K562 (cell line): ENCODE results near the gene CD55. TPM values are rescaled to one million over a fixed set of nuclear protein-coding genes. Genes with fewer than 3 reads are reported as not detected.

ENCODE experiments used
- CHD4 ChIP-seq: fragments of 200-600 bp; sonication (generic); IDR thresholded peaks from 3 replicates; pipeline ENCODE4 v1.6.1; 2012; ENCODE audit warnings: low read depth, mild to moderate bottlenecking, mixed read lengths, low read length, inconsistent platforms; ENCODE audit not compliant: insufficient read depth, insufficient replicate concordance, poor library complexity, severe bottlenecking
- KLF1 ChIP-seq: fragments of 450-650 bp; IDR thresholded peaks from 2 replicates; pipeline ENCODE4 v1.6.1; 2016; ENCODE audit warnings: missing genetic modification characterization, missing compliant biosample characterization
- L3MBTL2 ChIP-seq: fragments of 450-650 bp; IDR thresholded peaks from 2 replicates; pipeline ENCODE4 v1.6.1; 2016; ENCODE audit warnings: mild to moderate bottlenecking, moderate library complexity
- STAT5B ChIP-seq: fragments of 250-450 bp; sonication (Bioruptor Pico); IDR thresholded peaks from 2 replicates; pipeline ENCODE4 v1.8.0; 2021; ENCODE audit warnings: mild to moderate bottlenecking, inconsistent platforms
- THRA ChIP-seq: fragments of 450-650 bp; IDR thresholded peaks from 2 replicates; pipeline ENCODE4 v1.6.1; 2017; ENCODE audit warnings: mild to moderate bottlenecking, moderate library complexity
- USF2 ChIP-seq: sonication (generic); formaldehyde crosslinking; IDR thresholded peaks from 2 replicates; pipeline ENCODE4 v1.5.0; 2020; ENCODE audit warnings: missing genetic modification reagents
- XRCC3 ChIP-seq: fragments of 450-650 bp; IDR thresholded peaks from 2 replicates; pipeline ENCODE4 v1.6.1; 2017; ENCODE audit warnings: mild to moderate bottlenecking, moderate library complexity
- ZNF318 ChIP-seq, 2 experiments: fragments of 450-650 bp; IDR thresholded peaks; 2 replicates each; pipeline ENCODE4 v1.6.1; 2016; ENCODE audit warnings: mild to moderate bottlenecking in 2 of 2, borderline replicate concordance in 1 of 2, low read depth in 1 of 2, moderate library complexity in 1 of 2
- ZNF436 ChIP-seq: fragments of 250-450, 450-650 bp; sonication (Bioruptor Pico); formaldehyde crosslinking; IDR thresholded peaks from 2 replicates; pipeline ENCODE4 v1.7.0; 2020; ENCODE audit warnings: mild to moderate bottlenecking
- ZNF444 ChIP-seq: fragments of 250-450 bp; sonication (Bioruptor Pico); IDR thresholded peaks from 2 replicates; pipeline ENCODE4 v1.4.0; 2020; ENCODE audit warnings: mild to moderate bottlenecking, moderate library complexity
- ZNF592 ChIP-seq: fragments of 450-650 bp; IDR thresholded peaks from 2 replicates; pipeline ENCODE4 v1.6.1; 2017; ENCODE audit warnings: antibody characterized with exemption, mild to moderate bottlenecking
- polyA plus RNA-seq, 8 experiments: library from polyadenylated mRNA; depleted of rRNA in 4 of 8; stranded (reverse) in 5 of 8; unstranded in 3 of 8; fragments of >200 nt; fragmentation: Nextera tagmentation in 2 of 8; fragmentation: Illumina TruSeq in 1 of 8; extraction: Ambion mirVana in 2 of 8; extraction: Trizol in 1 of 8; gene quantifications; 2 replicates each; pipeline versions ENCODE4 v1.2.1 to v1.2.3, GENCODE V29; 2011 to 2014; ENCODE audit warnings: inconsistent platforms in 1 of 8, missing spikeins in 1 of 8
- total RNA-seq, 7 experiments: library from RNA; depleted of rRNA in 6 of 7; stranded (reverse); fragments of >200 nt in 6 of 7; fragmentation: Illumina TruSeq in 2 of 7; extraction: Trizol in 2 of 7; gene quantifications; 2 replicates each; pipeline versions ENCODE4 v1.2.1 to v1.2.3, GENCODE V29; 2011 to 2021; ENCODE audit warnings: low replicate concordance in 1 of 7

CD55 gene
- total and polyA plus RNA-seq, 9 of the 15 experiments (the other 6 are each of a cell fraction or from before 2014, with no cell fraction given), result 17.7 to 150 (median 97.0) TPM

GRCh38 chr1:207321790-207322645 lies 540 bp downstream of the CD55 start (continued):
- no peak for TF ChIP-seq ZNF318 (IDR thresholded peaks at IDR 0.05; ENCODE audit: borderline replicate concordance in 1 of 2, low read depth in 1 of 2)
- TF ChIP-seq STAT5B (CRISPR knock-in tag), result no peak
- no peak; the same call in 1 of the 2 replicates for TF ChIP-seq ZNF436 (CRISPR knock-in tag)
- no peak for TF ChIP-seq ZNF444 (CRISPR knock-in tag)
- TF ChIP-seq USF2 (CRISPR knock-in tag), result no peak; the same call in 1 of the 2 replicates
- TF ChIP-seq THRA, result no peak
- no peak; the same call in 1 of the 2 replicates for TF ChIP-seq ZNF592
- no peak for TF ChIP-seq CHD4
- TF ChIP-seq L3MBTL2, result no peak; the same call in 1 of the 2 replicates
- no peak for TF ChIP-seq XRCC3
- TF ChIP-seq KLF1 (tag), result no peak
